Heart left ventricle (tissue), 13 donors: ENCODE data around the gene BBS5.

Source experiments
- POLR2A ChIP-seq, 2 donors: fragments of 450-650 bp; IDR thresholded peaks; one replicate each; pipeline ENCODE4 v1.6.1; 2017; ENCODE audit warnings: antibody characterized with exemption in 2 of 2, mild to moderate bottlenecking in 2 of 2, moderate library complexity in 2 of 2
- TF ChIP-seq, protein P1 (sequence below), 12 donors: fragments of 200-600 bp; sonication (generic) in 4 of 12; IDR thresholded peaks; one replicate each; pipeline versions ENCODE4 v1.5.0 to v1.8.0; 2018 to 2022; ENCODE audit warnings: antibody characterized with exemption in 12 of 12, mild to moderate bottlenecking in 5 of 12
- donor health status: ischemic (EF 13 %, LVEDD 7.1; RV severe dilation, severe dysfunction).
- donor health status: DM: no; HTN: yes; CAD: no.
- donor health status: DM: no; HTN: no; CAD: no.
- donor health status: ischemic (EF 25% LVEDD 6.9; RV normal size, moderate dysfunction).
- donor health status: ischemic (EF 25% LVEDD 5.7; RV mildly dilated, moderate dysfunction).
- donor health status: ischemic (EF 35%, LVEDD 5.7; RV mildly dilated, moderate dysfunction).
- donor health status: nonischemic (EF 11% LVEDD 7.7; RV severe dilation, severe dysfunction).
- donor health status: DM: yes; HTN: yes; CAD: no.
- donor health status: PGD.
- donor health status: ischemic (EF 29% LVEDD 5.4; RV normal size, mild dysfunction).
- donor health status: nonischemic (EF 23%, LVEDD 6.1; RV moderate dilation, normal function).

- TF ChIP-seq, protein P1, sequence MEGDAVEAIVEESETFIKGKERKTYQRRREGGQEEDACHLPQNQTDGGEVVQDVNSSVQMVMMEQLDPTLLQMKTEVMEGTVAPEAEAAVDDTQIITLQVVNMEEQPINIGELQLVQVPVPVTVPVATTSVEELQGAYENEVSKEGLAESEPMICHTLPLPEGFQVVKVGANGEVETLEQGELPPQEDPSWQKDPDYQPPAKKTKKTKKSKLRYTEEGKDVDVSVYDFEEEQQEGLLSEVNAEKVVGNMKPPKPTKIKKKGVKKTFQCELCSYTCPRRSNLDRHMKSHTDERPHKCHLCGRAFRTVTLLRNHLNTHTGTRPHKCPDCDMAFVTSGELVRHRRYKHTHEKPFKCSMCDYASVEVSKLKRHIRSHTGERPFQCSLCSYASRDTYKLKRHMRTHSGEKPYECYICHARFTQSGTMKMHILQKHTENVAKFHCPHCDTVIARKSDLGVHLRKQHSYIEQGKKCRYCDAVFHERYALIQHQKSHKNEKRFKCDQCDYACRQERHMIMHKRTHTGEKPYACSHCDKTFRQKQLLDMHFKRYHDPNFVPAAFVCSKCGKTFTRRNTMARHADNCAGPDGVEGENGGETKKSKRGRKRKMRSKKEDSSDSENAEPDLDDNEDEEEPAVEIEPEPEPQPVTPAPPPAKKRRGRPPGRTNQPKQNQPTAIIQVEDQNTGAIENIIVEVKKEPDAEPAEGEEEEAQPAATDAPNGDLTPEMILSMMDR (IDR thresholded peaks at IDR 0.05) = no peak
- TF ChIP-seq POLR2A (IDR thresholded peaks at IDR 0.05) = no peak
These were observed 12.1 kb downstream of the BBS5 start for GRCh38 chr2:169491378-169491777.
